SK-N-SH (cell line): ENCODE measurements around the gene EP400.
"Not testable (repeated sequence)": the region's sequence is repeated elsewhere in the genome, so short reads cannot be mapped to it uniquely, and the experiment has no call there.

ENCODE experiments used
- CHD2 ChIP-seq: fragments of 150-350 bp; IDR thresholded peaks from 2 replicates; pipeline ENCODE4 v1.6.1; 2018; ENCODE audit warnings: low read length; ENCODE audit not compliant: partially characterized antibody
- EZH2phosphoT487 ChIP-seq: fragments of 200-600 bp; sonication (generic); IDR thresholded peaks from 2 replicates; pipeline ENCODE4 v1.6.1; 2017; ENCODE audit warnings: low read depth, mixed run types, mild to moderate bottlenecking, antibody characterized with exemption, moderate library complexity, borderline replicate concordance
- GABPA ChIP-seq: IDR thresholded peaks from 2 replicates; pipeline ENCODE4 v1.4.0; 2012; ENCODE audit warnings: low read depth, mild to moderate bottlenecking
- JUND ChIP-seq: IDR thresholded peaks from 2 replicates; pipeline ENCODE4 v1.4.0; 2012
- USF2 ChIP-seq: fragments of 150-350 bp; IDR thresholded peaks from 2 replicates; pipeline ENCODE4 v1.6.1; 2017; ENCODE audit warnings: antibody characterized with exemption, low read length, low read depth, borderline replicate concordance
- TF ChIP-seq, protein P1 (sequence below): fragments of 200-600 bp; sonication (generic); IDR thresholded peaks from 2 replicates; pipeline ENCODE4 v1.6.1; 2017; ENCODE audit warnings: antibody characterized with exemption, mild to moderate bottlenecking, moderate library complexity

DNA sequence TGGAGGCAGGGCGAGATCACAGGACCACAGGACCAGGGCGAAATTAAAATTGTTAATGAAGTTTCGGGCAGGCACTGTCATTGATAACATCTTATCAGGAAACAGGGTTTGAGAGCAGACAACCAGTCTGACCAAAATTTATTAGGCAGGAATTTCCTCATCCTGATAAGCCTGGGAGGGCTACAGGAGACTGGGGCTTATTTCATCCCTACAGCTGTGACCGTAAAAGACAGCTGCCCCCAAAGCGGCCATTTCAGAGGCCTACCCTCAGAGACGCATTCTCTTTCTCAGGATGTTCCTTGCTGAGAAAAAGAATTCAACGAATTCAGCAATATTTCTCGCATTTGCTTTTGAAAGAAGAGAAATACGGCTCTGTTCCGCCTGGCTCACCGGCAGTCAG, 97.9 kb downstream of the EP400 start:
- TF ChIP-seq JUND, USF2, GABPA, CHD2, EZH2phosphoT487: not testable (repeated sequence)
- TF ChIP-seq, protein P1, sequence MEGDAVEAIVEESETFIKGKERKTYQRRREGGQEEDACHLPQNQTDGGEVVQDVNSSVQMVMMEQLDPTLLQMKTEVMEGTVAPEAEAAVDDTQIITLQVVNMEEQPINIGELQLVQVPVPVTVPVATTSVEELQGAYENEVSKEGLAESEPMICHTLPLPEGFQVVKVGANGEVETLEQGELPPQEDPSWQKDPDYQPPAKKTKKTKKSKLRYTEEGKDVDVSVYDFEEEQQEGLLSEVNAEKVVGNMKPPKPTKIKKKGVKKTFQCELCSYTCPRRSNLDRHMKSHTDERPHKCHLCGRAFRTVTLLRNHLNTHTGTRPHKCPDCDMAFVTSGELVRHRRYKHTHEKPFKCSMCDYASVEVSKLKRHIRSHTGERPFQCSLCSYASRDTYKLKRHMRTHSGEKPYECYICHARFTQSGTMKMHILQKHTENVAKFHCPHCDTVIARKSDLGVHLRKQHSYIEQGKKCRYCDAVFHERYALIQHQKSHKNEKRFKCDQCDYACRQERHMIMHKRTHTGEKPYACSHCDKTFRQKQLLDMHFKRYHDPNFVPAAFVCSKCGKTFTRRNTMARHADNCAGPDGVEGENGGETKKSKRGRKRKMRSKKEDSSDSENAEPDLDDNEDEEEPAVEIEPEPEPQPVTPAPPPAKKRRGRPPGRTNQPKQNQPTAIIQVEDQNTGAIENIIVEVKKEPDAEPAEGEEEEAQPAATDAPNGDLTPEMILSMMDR = not testable (repeated sequence)
